HepG2 (cell line): ENCODE data around the gene TMEM141. TPM values are rescaled to one million over a fixed set of nuclear protein-coding genes. Genes with fewer than 3 reads are reported as not detected.

Experiments
- AHDC1 ChIP-seq: sonication (generic); formaldehyde crosslinking; IDR thresholded peaks from 2 replicates; pipeline ENCODE4 v1.5.1; 2020; ENCODE audit warnings: mild to moderate bottlenecking, missing genetic modification reagents, borderline replicate concordance
- ARID5B ChIP-seq: IDR thresholded peaks from 2 replicates; pipeline ENCODE4 v1.4.0; 2020; ENCODE audit warnings: mild to moderate bottlenecking, missing genetic modification reagents
- BHLHE40 ChIP-seq: IDR thresholded peaks from 2 replicates; pipeline ENCODE4 v1.6.1; 2011; ENCODE audit warnings: low read length, improper control_type of control experiment
- FOXO4 ChIP-seq: sonication (generic); formaldehyde crosslinking; conservative IDR thresholded peaks from 2 replicates; pipeline ENCODE4 v1.8.1; 2023; ENCODE audit warnings: missing genetic modification reagents
- HNF4G ChIP-seq, 2 experiments: sonication (generic) in 1 of 2; formaldehyde crosslinking in 1 of 2; IDR thresholded peaks; 2 replicates each; pipeline versions ENCODE4 v1.4.0 to v1.6.1; 2011 to 2020; ENCODE audit warnings: borderline replicate concordance in 2 of 2, low read depth in 2 of 2, mild to moderate bottlenecking in 2 of 2, low read length in 1 of 2, missing genetic modification reagents in 1 of 2, moderate library complexity in 1 of 2
- IKZF4 ChIP-seq: sonication (generic); formaldehyde crosslinking; IDR thresholded peaks from 2 replicates; pipeline ENCODE4 v1.5.1; 2020; ENCODE audit warnings: borderline replicate concordance, mild to moderate bottlenecking, low read depth, missing genetic modification reagents; ENCODE audit errors: not compliant biosample characterization
- RFXANK ChIP-seq: IDR thresholded peaks from 2 replicates; pipeline ENCODE4 v1.6.1; 2016
- STAT5B ChIP-seq: sonication (generic); formaldehyde crosslinking; IDR thresholded peaks from 2 replicates; pipeline ENCODE4 v1.4.0; 2020; ENCODE audit warnings: missing genetic modification reagents
- ZBED4 ChIP-seq: sonication (generic); formaldehyde crosslinking; IDR thresholded peaks from 2 replicates; pipeline ENCODE4 v1.4.0; 2020; ENCODE audit warnings: missing genetic modification reagents, borderline replicate concordance
- ZKSCAN5 ChIP-seq: sonication (generic); formaldehyde crosslinking; IDR thresholded peaks from 2 replicates; pipeline ENCODE4 v1.5.1; 2020; ENCODE audit warnings: mild to moderate bottlenecking, missing genetic modification reagents
- ZKSCAN8 ChIP-seq: IDR thresholded peaks from 2 replicates; pipeline ENCODE4 v1.6.1; 2016; ENCODE audit warnings: borderline replicate concordance, missing genetic modification reagents, missing compliant biosample characterization
- ZNF263 ChIP-seq: sonication (generic); formaldehyde crosslinking; IDR thresholded peaks from 2 replicates; pipeline ENCODE4 v1.4.0; 2020; ENCODE audit warnings: missing genetic modification reagents
- ZSCAN12 ChIP-seq: sonication (generic); formaldehyde crosslinking; IDR thresholded peaks from 2 replicates; pipeline ENCODE4 v1.9.0; 2021; ENCODE audit warnings: mild to moderate bottlenecking, missing genetic modification reagents
- polyA plus RNA-seq, 8 experiments: library from polyadenylated mRNA; depleted of rRNA in 3 of 8; stranded (reverse) in 7 of 8; unstranded in 1 of 8; fragments of >200 nt; fragmentation: Illumina TruSeq in 4 of 8; extraction: Trizol in 4 of 8; gene quantifications; 2 replicates each; pipeline versions ENCODE4 v1.2.1 to v1.2.3, GENCODE V29; 2011 to 2016; ENCODE audit warnings: low read depth in 4 of 8, missing spikeins in 1 of 8, mixed read lengths in 1 of 8; ENCODE audit not compliant: insufficient read depth in 1 of 8
- total RNA-seq, 5 experiments: library from RNA; depleted of rRNA; stranded (reverse); fragments of >200 nt; fragmentation: Illumina TruSeq; extraction: Trizol; gene quantifications; 2 replicates each; pipeline ENCODE4 v1.2.3, GENCODE V29; 2016; ENCODE audit warnings: low read depth in 1 of 5

Gene TMEM141
- total and polyA plus RNA-seq, 2 of the 13 experiments (the other 11 are each of a cell fraction or from before 2014, with no cell fraction given), result 81.0 to 202 TPM

GRCh38 chr9:136791516-136792276 lies 552 bp downstream of the TMEM141 start (continued):
- TF ChIP-seq ARID5B (CRISPR knock-in tag), result no peak
- TF ChIP-seq BHLHE40, result no peak
- no peak for TF ChIP-seq ZNF263
- no peak for TF ChIP-seq RFXANK (CRISPR knock-in tag)
- 0 out of 2 replicates have a peak, but pooled peaks have one; percentile 0 for TF ChIP-seq ZSCAN12 (CRISPR knock-in tag)
- TF ChIP-seq ZBED4 (CRISPR knock-in tag), result no peak; the same call in 1 of the 2 replicates
- TF ChIP-seq HNF4G (IDR thresholded peaks at IDR 0.05; ENCODE audit: borderline replicate concordance, low read depth, low read length), result no peak
- TF ChIP-seq HNF4G (CRISPR knock-in tag; IDR thresholded peaks at IDR 0.05; ENCODE audit: borderline replicate concordance, low read depth), result peak; percentile 34; the same call in 1 of the 2 replicates
- TF ChIP-seq AHDC1 (CRISPR knock-in tag), result no peak
- no peak for TF ChIP-seq ZKSCAN5
- TF ChIP-seq FOXO4 (CRISPR knock-in tag), result no peak
- no peak for TF ChIP-seq ZKSCAN8
- TF ChIP-seq IKZF4 (CRISPR knock-in tag), result no peak
- TF ChIP-seq STAT5B (CRISPR knock-in tag), result no peak
